Activated CD4-positive, alpha-beta T cell treated with anti-CD3 and anti-CD28 coated beads, Interleukin-2, amount 50 U/mL, for 48 hours (primary cell): ENCODE measurements around the gene NRG2.

Experiments
- DNase-seq, 2 experiments: peaks; one replicate each; pipeline ENCODE4 v3.0.0-alpha.2; 2020

The NRG2 gene

GRCh38 chr5:140039561-140039960 is 3.5 kb downstream of the NRG2 start:
- DNase-seq = no peak

- no peak for DNase-seq
Observed at GRCh38 chr5:140038373-140038957, 4.6 kb downstream of the NRG2 start.

- DNase-seq = no peak
Observed at GRCh38 chr5:140037012-140037411, 6.1 kb downstream of the NRG2 start.

GRCh38 chr5:140035881-140036280 is 7.2 kb downstream of the NRG2 start:
- no peak for DNase-seq

GRCh38 chr5:140033037-140033760 is 9.9 kb downstream of the NRG2 start:
- no peak for DNase-seq

- no peak for DNase-seq
Observed at GRCh38 chr5:140032296-140032695, 10.8 kb downstream of the NRG2 start.

GRCh38 chr5:140027807-140028206 is 15.3 kb downstream of the NRG2 start:
- DNase-seq = no peak

GRCh38 chr5:140025736-140026135 is 17.4 kb downstream of the NRG2 start:
- no peak for DNase-seq

GRCh38 chr5:140024928-140025327 is 18.2 kb downstream of the NRG2 start:
- DNase-seq = no peak

GRCh38 chr5:140023611-140024191 is 19.4 kb downstream of the NRG2 start:
- no peak for DNase-seq

GRCh38 chr5:140020601-140021177 is 22.4 kb downstream of the NRG2 start:
- DNase-seq = no peak

GRCh38 chr5:140018920-140019644 is 24.0 kb downstream of the NRG2 start:
- DNase-seq = no peak

GRCh38 chr5:140018517-140018916 is 24.6 kb downstream of the NRG2 start:
- DNase-seq = no peak

GRCh38 chr5:140018096-140018481 is 25.0 kb downstream of the NRG2 start:
- DNase-seq = no peak

GRCh38 chr5:140017397-140018095 is 25.6 kb downstream of the NRG2 start:
- no peak for DNase-seq

GRCh38 chr5:140015706-140016105 is 27.4 kb downstream of the NRG2 start:
- no peak for DNase-seq

GRCh38 chr5:140014751-140015150 is 28.3 kb downstream of the NRG2 start:
- no peak for DNase-seq

- DNase-seq = no peak
Observed at GRCh38 chr5:140013536-140013935, 29.6 kb downstream of the NRG2 start.

GRCh38 chr5:140012443-140012842 is 30.7 kb downstream of the NRG2 start:
- no peak for DNase-seq

GRCh38 chr5:140011297-140011802 is 31.7 kb downstream of the NRG2 start:
- DNase-seq = no peak

GRCh38 chr5:140010798-140011197 is 32.3 kb downstream of the NRG2 start:
- DNase-seq = no peak

GRCh38 chr5:140007311-140007710 is 35.8 kb downstream of the NRG2 start:
- DNase-seq = no peak
